Caco-2 (cell line): ENCODE data around the gene VWA3B. TPM values are rescaled to one million over a fixed set of nuclear protein-coding genes. Genes with fewer than 3 reads are reported as not detected.

Experiments
- BruUV-seq: library from RNA; stranded (reverse); fragments of 400-500 nt; replicated peaks from 2 replicates; lab custom pipeline; 2021; lab: Mats Ljungman, UMichigan
- CTCF ChIA-PET: fragments of 300-600 bp; sonication (Branson Sonifier 250); formaldehyde crosslinking; loops from one replicate; lab custom pipeline; 2022; ENCODE audit warnings: antibody characterized with exemption; lab: Charles Lee
- POLR2A ChIA-PET: fragments of 300-600 bp; sonication (Branson Sonifier 250); formaldehyde crosslinking; loops from one replicate; lab custom pipeline; 2022; ENCODE audit warnings: antibody characterized with exemption; lab: Charles Lee
- DNase-seq, 2 experiments: peaks; one replicate each; pipeline versions ENCODE4 v3.0.0 to v3.0.0-alpha.2; 2020 to 2022
- H3K27me3 ChIP-seq: replicated peaks from 2 replicates; pipeline ENCODE4 v1.6.0; 2011; ENCODE audit warnings: low read length; ENCODE audit not compliant: control insufficient read depth, insufficient read depth
- H3K36me3 ChIP-seq: 2 replicates; pipeline ENCODE4 v1.5.1; 2011; ENCODE audit warnings: low read length; ENCODE audit not compliant: control insufficient read depth, insufficient read depth
- H3K4me1 ChIP-seq: fragments of 250-450 bp; sonication (Bioruptor Pico); 2 replicates; pipeline ENCODE4 v1.5.1; 2020; ENCODE audit warnings: mild to moderate bottlenecking
- H3K4me3 ChIP-seq: 2 replicates; pipeline ENCODE4 v1.5.1; 2011; ENCODE audit warnings: low read depth, mild to moderate bottlenecking, control low read depth, low read length
- H3K9me3 ChIP-seq: fragments of 250-450 bp; sonication (Bioruptor Pico); 2 replicates; pipeline ENCODE4 v1.5.1; 2020; ENCODE audit warnings: mild to moderate bottlenecking, moderate library complexity
- H3K27ac Mint-ChIP-seq: one replicate; pipeline ENCODE4 v1.8.0; 2022; ENCODE audit warnings: mixed read lengths; ENCODE audit not compliant: unreplicated experiment
- H3K27me3 Mint-ChIP-seq: one replicate; pipeline ENCODE4 v1.8.0; 2022; ENCODE audit warnings: mixed read lengths; ENCODE audit not compliant: insufficient read depth, unreplicated experiment
- H3K36me3 Mint-ChIP-seq: one replicate; pipeline ENCODE4 v1.8.0; 2022; ENCODE audit warnings: mild to moderate bottlenecking, mixed read lengths; ENCODE audit not compliant: insufficient read depth, unreplicated experiment
- H3K4me1 Mint-ChIP-seq: one replicate; pipeline ENCODE4 v1.8.0; 2022; ENCODE audit warnings: low read depth, mixed read lengths; ENCODE audit not compliant: unreplicated experiment
- H3K4me3 Mint-ChIP-seq: one replicate; pipeline ENCODE4 v1.8.0; 2022; ENCODE audit warnings: mild to moderate bottlenecking, moderate library complexity, mixed read lengths; ENCODE audit not compliant: unreplicated experiment
- H3K9me3 Mint-ChIP-seq: one replicate; pipeline ENCODE4 v1.8.0; 2022; ENCODE audit warnings: mixed read lengths; ENCODE audit not compliant: unreplicated experiment
- intact Hi-C: fragments of 100-400 bp; cut with micrococcal nuclease; formaldehyde crosslinking; loops from one replicate; pipeline ENCODE4 v1.10.0; 2022; ENCODE audit not compliant: unreplicated experiment
- total RNA-seq: library from RNA; stranded (reverse); gene quantifications from 2 replicates; pipeline ENCODE4 v1.2.3, GENCODE V29; 2022
- TF ChIP-seq, protein P1 (sequence below), 2 experiments: fragments of 200-600 bp in 1 of 2; IDR thresholded peaks; 1 replicate in 1 of 2; 2 replicates in 1 of 2; pipeline versions ENCODE4 v1.5.1 to v1.8.0; 2011 to 2022; ENCODE audit warnings: antibody characterized with exemption in 1 of 2, control low read depth in 1 of 2, inconsistent platforms in 1 of 2, low read depth in 1 of 2, low read length in 1 of 2, mild to moderate bottlenecking in 1 of 2, moderate library complexity in 1 of 2; ENCODE audit not compliant: insufficient read depth in 1 of 2, severe bottlenecking in 1 of 2, unreplicated experiment in 1 of 2

The VWA3B gene
- total RNA-seq, 1 experiment from 2014 or later: not detected

GRCh38 chr2:98172951-98173350, 86.0 kb downstream of the VWA3B start:
- Histone ChIP-seq H3K4me1 (no peaks in the 10 kb centered on the region), H3K4me3 (no peak overlapping the region), H3K36me3 (no peaks in the 10 kb centered on the region), H3K9me3 (no peaks in the 10 kb centered on the region; the same call in 1 of the 2 replicates), H3K27me3 (peaks cover 2% of the 10 kb centered on the region)
- Mint-ChIP-seq H3K9me3 (peaks cover 9% of the 10 kb centered on the region), H3K36me3 (no peaks in the 10 kb centered on the region), H3K27ac (no peak overlapping the region), H3K4me1 (no peaks in the 10 kb centered on the region), H3K27me3 (peaks cover 39% of the 10 kb centered on the region), H3K4me3 (no peak overlapping the region)
- TF ChIP-seq, protein P1, sequence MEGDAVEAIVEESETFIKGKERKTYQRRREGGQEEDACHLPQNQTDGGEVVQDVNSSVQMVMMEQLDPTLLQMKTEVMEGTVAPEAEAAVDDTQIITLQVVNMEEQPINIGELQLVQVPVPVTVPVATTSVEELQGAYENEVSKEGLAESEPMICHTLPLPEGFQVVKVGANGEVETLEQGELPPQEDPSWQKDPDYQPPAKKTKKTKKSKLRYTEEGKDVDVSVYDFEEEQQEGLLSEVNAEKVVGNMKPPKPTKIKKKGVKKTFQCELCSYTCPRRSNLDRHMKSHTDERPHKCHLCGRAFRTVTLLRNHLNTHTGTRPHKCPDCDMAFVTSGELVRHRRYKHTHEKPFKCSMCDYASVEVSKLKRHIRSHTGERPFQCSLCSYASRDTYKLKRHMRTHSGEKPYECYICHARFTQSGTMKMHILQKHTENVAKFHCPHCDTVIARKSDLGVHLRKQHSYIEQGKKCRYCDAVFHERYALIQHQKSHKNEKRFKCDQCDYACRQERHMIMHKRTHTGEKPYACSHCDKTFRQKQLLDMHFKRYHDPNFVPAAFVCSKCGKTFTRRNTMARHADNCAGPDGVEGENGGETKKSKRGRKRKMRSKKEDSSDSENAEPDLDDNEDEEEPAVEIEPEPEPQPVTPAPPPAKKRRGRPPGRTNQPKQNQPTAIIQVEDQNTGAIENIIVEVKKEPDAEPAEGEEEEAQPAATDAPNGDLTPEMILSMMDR (IDR thresholded peaks at IDR 0.05; ENCODE audit: insufficient read depth in 1 of 2, low read depth in 1 of 2, low read length in 1 of 2, severe bottlenecking in 1 of 2, unreplicated experiment in 1 of 2): no peak
- intact Hi-C loops: no loop called here
- ChIA-PET POLR2A (no interaction called here), CTCF (no interaction called here)
- no peak for DNase-seq
- BruUV-seq: no TSS peak

GRCh38 chr2:98175811-98176210, 88.8 kb downstream of the VWA3B start:
- peaks cover 2% of the 10 kb centered on the region for H3K27me3 ChIP-seq
- peaks cover 16% of the 10 kb centered on the region for H3K9me3 Mint-ChIP-seq
- no peaks in the 10 kb centered on the region for H3K36me3 Mint-ChIP-seq
- no peaks in the 10 kb centered on the region; the same call in 1 of the 2 replicates for H3K9me3 ChIP-seq
- intact Hi-C loops: no loop called here
- no peaks in the 10 kb centered on the region for H3K4me1 Mint-ChIP-seq
- ChIA-PET CTCF (no interaction called here), POLR2A (no interaction called here)
- no peaks in the 10 kb centered on the region for H3K36me3 ChIP-seq
- no peak overlapping the region for H3K27ac Mint-ChIP-seq
- BruUV-seq: no TSS peak
- H3K4me3 ChIP-seq: no peak overlapping the region
- H3K4me1 ChIP-seq: no peaks in the 10 kb centered on the region
- peaks cover 30% of the 10 kb centered on the region for H3K27me3 Mint-ChIP-seq
- peak in 1 of 2 experiments; percentile 32 for DNase-seq
- H3K4me3 Mint-ChIP-seq: no peak overlapping the region
- TF ChIP-seq, protein P1 (IDR thresholded peaks at IDR 0.05; ENCODE audit: insufficient read depth in 1 of 2, low read depth in 1 of 2, low read length in 1 of 2, severe bottlenecking in 1 of 2, unreplicated experiment in 1 of 2): peak in 1 of 2 experiments; percentile 26

- Histone ChIP-seq H3K9me3 (no peaks in the 10 kb centered on the region; the same call in 1 of the 2 replicates), H3K36me3 (no peaks in the 10 kb centered on the region), H3K4me3 (no peak overlapping the region), H3K27me3 (peaks cover 2% of the 10 kb centered on the region), H3K4me1 (no peaks in the 10 kb centered on the region)
- Mint-ChIP-seq H3K36me3 (no peaks in the 10 kb centered on the region), H3K27ac (no peak overlapping the region), H3K4me3 (no peak overlapping the region), H3K4me1 (no peaks in the 10 kb centered on the region), H3K9me3 (peaks cover 9% of the 10 kb centered on the region), H3K27me3 (peaks cover 21% of the 10 kb centered on the region)
- intact Hi-C loops: no loop called here
- POLR2A ChIA-PET: no interaction called here
- CTCF ChIA-PET: interaction anchor here (0.7 kb wide), 1 partner anchor 216 kb away, joined by 3 read pairs; no protein-coding TSS in a partner anchor
- BruUV-seq: no TSS peak
- TF ChIP-seq, protein P1 (IDR thresholded peaks at IDR 0.05; ENCODE audit: insufficient read depth in 1 of 2, low read depth in 1 of 2, low read length in 1 of 2, severe bottlenecking in 1 of 2, unreplicated experiment in 1 of 2): no peak
- no peak for DNase-seq
These were observed 90.3 kb downstream of the VWA3B start for GRCh38 chr2:98177286-98177685.
